HG02763 (cell line): Measurements from ENCODE around the gene KCMF1.
"Not testable (repeated sequence)": the region's sequence is repeated elsewhere in the genome, so short reads cannot be mapped to it uniquely, and the experiment has no call there.

Source experiments
- ATAC-seq: cut with Tn5 transposase; IDR thresholded peaks from one replicate; pipeline ENCODE4 v1.9.1; 2021; ENCODE audit warnings: mild to moderate bottlenecking, moderate library complexity; ENCODE audit not compliant: unreplicated experiment

KCMF1 gene

DNA sequence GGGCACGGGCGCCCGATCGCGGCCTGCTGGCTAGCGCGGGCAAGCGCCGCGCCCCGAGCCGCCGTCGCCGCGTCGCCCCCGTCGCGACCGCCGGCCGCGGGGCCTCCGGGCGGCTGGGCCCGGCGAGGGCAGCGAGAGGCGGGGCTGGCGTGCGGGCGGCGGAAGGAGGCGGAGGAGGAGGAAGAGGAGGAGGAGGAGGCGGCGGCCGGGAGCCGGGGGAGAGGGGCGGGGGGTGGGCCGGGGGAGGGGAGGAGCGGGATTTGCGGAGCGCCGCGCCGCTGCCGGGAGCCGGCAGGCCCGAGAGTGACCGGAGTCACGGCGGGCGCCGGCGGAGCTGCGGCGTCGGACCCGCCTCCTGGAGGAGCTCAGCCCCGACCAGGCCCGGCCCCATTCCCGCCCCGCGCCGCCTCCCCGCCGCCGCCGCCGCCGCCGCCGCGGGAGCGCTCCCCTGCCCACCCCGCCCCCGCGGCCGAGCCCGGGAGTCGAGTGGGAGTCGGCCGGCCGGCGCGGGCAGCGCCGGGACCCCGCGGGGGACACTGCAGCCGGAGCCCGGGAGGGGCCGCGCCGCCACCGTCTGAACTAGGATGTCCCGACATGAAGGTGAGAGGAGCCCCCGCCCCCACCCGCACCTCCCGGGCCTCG is at the start of gene KCMF1:
Gene KCMF1, plus strand, starts transcription at position 294 of the 642 bp plus-strand sequence. Its CDS starts 291 bp downstream, at position 585.
- ATAC-seq = peak; percentile 47

- ATAC-seq = no peak
Measured at GRCh38 chr2:84923009-84923408, 48.0 kb upstream of the KCMF1 start.

DNA sequence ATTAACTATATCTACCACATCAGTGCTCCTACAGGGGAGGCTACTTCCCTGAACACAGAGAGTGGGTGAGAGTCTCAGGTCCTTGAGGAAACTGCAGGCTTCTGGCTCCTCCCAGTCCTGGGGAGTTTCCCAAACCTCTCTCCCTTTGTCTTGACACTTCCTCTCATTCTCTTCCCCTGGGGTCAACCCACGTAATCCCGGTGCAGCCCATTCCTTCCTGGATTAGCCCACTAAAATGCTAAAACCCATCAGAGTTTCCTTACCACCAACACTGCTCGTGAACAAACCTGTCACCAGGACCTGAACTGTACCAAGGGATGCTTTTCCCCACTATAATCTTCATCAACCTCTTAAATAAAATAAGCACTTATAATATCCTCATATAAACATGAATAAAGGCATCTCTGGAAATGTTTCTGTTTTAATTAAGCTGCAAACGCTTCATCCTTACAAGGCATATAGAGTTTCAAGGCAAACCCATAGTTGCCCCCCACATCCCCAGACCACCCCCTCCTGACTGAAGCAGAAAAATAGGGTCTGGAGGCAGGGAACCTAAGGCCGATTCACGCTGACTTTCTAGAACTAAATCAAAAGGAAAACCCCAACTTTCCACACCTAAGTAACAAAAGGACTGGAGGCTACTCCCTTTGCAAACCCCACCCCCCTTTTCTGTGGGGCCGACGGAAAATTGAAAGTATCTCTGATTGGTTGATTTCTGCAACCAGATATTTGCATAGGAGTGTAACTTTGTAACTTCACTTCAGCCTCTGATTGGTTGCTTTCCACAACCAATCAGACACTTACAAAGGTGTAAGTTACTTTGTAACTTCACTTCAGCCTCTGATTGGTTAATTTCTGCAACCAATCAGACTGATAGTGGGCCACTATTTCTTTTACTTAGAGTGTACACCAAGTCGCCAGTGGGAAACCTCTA is 46.5 kb upstream of the KCMF1 start:
- ATAC-seq = peak; percentile 17

- ATAC-seq = no peak
Measured at GRCh38 chr2:84925336-84925723, 45.6 kb upstream of the KCMF1 start.

GRCh38 chr2:84925724-84926376 is 45.1 kb upstream of the KCMF1 start:
- peak; percentile 76 for ATAC-seq

DNA sequence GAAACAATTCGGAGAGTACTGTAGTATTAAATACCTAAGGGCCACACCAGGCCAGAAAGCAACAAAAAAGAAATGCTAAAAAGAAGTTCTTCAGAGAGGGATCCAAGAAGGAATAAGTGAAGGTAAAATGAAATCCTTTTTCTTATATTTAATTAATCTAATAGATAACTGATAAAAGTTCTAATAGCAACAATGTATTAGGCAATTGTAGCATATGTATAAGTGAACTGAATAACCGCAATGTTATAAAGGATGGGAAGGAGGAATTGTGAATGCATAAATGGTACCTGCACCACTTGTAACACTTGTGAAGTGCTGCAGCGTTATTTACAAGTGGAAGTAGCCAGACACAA is 43.7 kb upstream of the KCMF1 start:
- ATAC-seq = no peak

- ATAC-seq = peak; percentile 47
Measured at GRCh38 chr2:84931384-84931821, 39.6 kb upstream of the KCMF1 start.

- ATAC-seq = peak; percentile 22
Measured at GRCh38 chr2:84938194-84938879, 32.6 kb upstream of the KCMF1 start.

DNA sequence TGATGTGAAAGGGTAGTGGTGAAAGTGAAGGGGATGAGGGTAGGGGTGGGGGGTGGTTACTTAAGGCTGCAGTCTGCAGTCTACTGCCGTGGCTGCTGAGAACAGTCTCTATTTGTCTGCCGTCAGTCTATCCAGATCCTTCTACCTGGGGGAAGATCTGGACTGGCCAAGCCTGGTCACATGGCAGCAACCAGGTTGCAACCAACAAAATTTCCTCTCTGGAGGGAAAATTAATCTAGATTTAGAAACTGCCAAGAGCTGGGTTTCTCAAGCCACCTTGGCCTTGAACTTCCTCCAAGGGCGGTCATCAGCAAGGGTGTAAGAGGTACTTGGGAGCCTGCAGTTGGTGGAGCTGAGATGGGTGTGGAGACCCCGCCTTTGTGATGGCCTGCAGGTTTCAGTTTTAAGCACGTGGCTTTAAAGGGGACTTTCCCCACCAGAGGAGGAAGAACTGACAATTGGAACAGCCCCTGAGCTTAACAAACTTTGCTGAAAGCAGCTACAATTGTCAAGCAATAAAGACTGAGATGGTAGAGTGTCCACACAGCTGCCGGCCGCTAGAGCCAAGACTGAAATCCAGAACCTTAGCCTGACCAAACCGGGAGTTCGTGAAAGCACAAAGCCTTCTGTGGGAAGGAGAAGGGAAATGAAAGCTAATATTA is 31.4 kb upstream of the KCMF1 start:
- ATAC-seq = peak; percentile 86

- no peak for ATAC-seq
Measured at GRCh38 chr2:84940088-84940470, 30.9 kb upstream of the KCMF1 start.

GRCh38 chr2:84940831-84941412 is 30.0 kb upstream of the KCMF1 start:
- no peak for ATAC-seq

DNA sequence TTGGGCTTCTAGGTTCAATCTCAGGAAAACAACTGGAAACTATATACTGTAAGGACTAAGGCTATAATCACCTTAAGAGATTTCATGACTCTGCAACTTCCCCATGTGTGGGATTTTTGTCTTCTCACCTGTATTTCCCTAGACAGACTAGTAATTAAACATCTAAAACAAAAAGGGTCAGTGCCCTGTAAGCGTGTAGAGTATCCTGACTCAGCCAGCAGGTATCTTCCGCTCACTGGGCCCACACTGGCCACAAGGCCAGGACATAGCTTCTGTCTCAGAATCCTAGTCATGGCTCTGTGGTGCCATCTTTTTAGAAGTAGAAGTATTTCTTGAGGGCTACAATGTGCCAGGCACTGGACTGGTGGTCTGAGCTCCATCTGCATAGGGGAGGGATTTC is 28.8 kb upstream of the KCMF1 start:
- ATAC-seq = no peak

GRCh38 chr2:84942964-84943421 is 28.0 kb upstream of the KCMF1 start:
- peak; percentile 29 for ATAC-seq

DNA sequence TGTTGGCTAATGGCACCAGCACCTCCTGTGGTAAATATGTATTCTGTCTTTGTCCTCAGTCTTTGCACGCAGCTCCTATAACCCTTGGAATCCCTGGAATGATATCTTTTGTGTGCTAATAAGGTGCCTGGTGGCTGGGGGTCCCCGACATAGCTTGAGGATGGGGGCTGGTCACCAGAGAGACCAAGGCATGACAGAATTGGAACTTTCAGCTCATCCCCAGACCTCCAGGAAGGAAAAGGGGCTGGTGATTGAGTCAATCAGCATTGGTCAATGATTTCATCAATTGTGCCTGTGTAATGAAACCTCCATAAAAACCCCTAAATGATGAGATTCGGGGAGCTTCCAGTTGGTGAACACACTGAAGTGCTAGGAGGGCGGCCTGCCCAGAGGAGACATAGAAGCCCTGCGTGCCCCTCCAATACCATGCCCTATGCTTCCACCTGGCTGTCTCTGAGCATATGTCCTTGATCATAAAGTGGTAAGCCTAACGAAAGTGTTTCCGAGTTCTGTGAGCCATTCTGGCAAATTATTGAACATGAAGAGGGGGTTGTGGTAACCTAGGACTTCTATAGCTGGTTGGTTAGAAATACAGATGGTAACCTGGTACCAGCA is 26.6 kb upstream of the KCMF1 start:
- no peak for ATAC-seq

GRCh38 chr2:84945838-84946203 is 25.1 kb upstream of the KCMF1 start:
- ATAC-seq = not testable (repeated sequence)

DNA sequence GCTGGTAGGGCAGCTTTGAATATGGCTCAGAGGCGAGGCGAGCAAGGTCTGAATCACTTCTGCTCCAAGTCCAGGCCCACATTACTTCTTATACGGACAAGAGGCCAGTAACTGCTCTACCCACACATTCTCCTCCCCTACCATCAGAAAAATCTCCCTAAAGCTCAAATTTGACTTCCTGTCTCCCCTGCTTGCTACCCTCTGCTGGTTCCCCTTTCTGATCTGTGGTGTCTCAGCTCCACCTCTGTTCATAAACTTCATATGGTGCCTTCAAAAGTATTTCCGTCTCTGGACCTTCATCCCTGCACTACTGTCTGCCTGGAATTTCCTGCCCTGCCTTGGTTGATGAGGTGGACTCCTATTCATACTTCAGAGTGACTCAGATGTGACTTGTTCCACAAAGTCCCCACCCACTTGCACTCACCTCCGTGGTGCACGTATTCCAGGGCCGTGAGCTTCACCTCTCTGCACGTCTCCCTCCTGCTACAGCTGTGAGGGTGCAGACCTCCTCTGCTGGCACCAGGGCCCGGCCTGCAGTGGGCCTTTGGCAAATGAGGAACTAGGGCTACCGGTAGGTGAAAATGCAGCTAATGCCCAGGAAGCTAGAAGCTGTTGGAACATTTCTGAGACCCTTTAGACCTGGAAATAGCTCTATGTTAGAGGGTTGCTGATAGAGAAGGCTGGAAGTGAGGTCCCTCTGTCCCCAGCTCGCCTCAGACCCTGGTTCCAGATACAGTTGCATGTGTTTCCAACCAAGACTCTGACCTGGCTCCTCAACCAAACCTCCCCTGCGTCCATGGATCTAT is 24.6 kb upstream of the KCMF1 start:
- peak; percentile 64 for ATAC-seq

- ATAC-seq = no peak
Measured at GRCh38 chr2:84947010-84947593, 23.9 kb upstream of the KCMF1 start.

DNA sequence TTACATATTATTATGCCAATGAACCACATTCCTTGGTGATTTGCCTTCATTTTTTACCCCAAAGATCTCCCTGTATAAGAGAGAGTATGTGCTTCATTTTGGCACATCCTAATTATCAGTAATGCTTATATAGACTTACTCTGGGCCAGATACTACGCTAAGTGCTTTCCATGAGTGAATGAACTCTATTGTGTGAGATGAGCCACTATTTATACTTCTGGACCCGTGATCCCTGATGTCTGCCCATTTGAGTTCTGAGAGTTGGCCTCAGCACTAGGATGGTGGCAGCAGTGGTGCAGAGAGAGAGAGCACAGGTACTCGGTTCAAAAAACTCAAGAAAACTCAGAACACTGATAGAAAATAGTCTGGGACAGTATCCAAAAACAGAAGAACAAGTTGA is 17.4 kb upstream of the KCMF1 start:
- ATAC-seq = no peak

DNA sequence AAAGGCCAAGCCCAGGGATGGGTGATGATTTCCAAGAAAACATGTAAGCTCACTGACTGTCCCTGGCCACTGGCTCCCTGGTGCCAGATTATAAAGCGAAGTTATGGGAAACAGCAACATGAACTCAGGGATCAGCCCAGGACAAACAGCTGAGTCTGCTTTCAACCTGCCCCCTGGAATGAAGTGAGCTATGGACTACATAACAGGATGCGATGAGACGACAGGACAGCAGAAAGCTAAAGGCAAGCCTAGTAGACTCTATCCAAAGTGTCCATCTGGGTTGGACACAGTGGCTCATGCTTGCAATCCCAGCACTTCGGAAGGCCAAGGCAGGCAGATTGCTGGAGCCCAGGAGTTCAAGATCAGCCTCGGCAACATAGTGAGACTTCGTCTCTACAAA is 16.6 kb upstream of the KCMF1 start:
- ATAC-seq = no peak
